ENCODE results near the gene OLA1.

The OLA1 gene

GRCh38 chr2:174059884-174060244 lies 188.5 kb downstream of the OLA1 start:
- FAIRE-seq: no peak

GRCh38 chr2:174059178-174059883 lies 189.0 kb downstream of the OLA1 start:
- FAIRE-seq: no peak

- no peak for FAIRE-seq
Observed at GRCh38 chr2:174058456-174058855, 189.9 kb downstream of the OLA1 start.

- no peak for FAIRE-seq
Observed at GRCh38 chr2:174058026-174058425, 190.3 kb downstream of the OLA1 start.

- FAIRE-seq: no peak
Observed at GRCh38 chr2:174054926-174055325, 193.4 kb downstream of the OLA1 start.

GRCh38 chr2:174053355-174054151 lies 194.8 kb downstream of the OLA1 start:
- FAIRE-seq: no peak

GRCh38 chr2:174052584-174052976 lies 195.8 kb downstream of the OLA1 start:
- FAIRE-seq: no peak

- no peak for FAIRE-seq
Observed at GRCh38 chr2:174051741-174052583, 196.4 kb downstream of the OLA1 start.

- no peak for FAIRE-seq
Observed at GRCh38 chr2:174051068-174051467, 197.3 kb downstream of the OLA1 start.

GRCh38 chr2:174049895-174050294 lies 198.4 kb downstream of the OLA1 start:
- FAIRE-seq: no peak

GRCh38 chr2:174048243-174048642 lies 200.1 kb downstream of the OLA1 start:
- no peak for FAIRE-seq

- no peak for FAIRE-seq
Observed at GRCh38 chr2:174047746-174048145, 200.6 kb downstream of the OLA1 start.

- FAIRE-seq: no peak
Observed at GRCh38 chr2:174046172-174046571, 202.2 kb downstream of the OLA1 start.

GRCh38 chr2:174044556-174044955 lies 203.8 kb downstream of the OLA1 start:
- FAIRE-seq: no peak

- FAIRE-seq: no peak
Observed at GRCh38 chr2:174040417-174040701, 208.0 kb downstream of the OLA1 start.

GRCh38 chr2:174039551-174040416 lies 208.5 kb downstream of the OLA1 start:
- no peak for FAIRE-seq

GRCh38 chr2:174038462-174038861 lies 209.9 kb downstream of the OLA1 start:
- no peak for FAIRE-seq

GRCh38 chr2:174036825-174037224 lies 211.5 kb downstream of the OLA1 start:
- FAIRE-seq: no peak

GRCh38 chr2:174035981-174036742 lies 212.2 kb downstream of the OLA1 start:
- FAIRE-seq: no peak

GRCh38 chr2:174035117-174035635 lies 213.2 kb downstream of the OLA1 start:
- FAIRE-seq: no peak

- FAIRE-seq: no peak
Observed at GRCh38 chr2:174033163-174033550, 215.2 kb downstream of the OLA1 start.

- no peak for FAIRE-seq
Observed at GRCh38 chr2:174031226-174031625, 217.1 kb downstream of the OLA1 start.
